GM23338 (cell line): ENCODE measurements around the gene SEC14L6. TPM values are rescaled to one million over a fixed set of nuclear protein-coding genes. Genes with fewer than 3 reads are reported as not detected.

Experiments used
- polyA plus RNA-seq: library from polyadenylated mRNA; unstranded; fragments of >200 nt; fragmentation: Nextera tagmentation; extraction: Ambion mirVana; gene quantifications from 2 replicates; pipeline ENCODE4 v1.2.1, GENCODE V29; 2016
- total RNA-seq: library from RNA; depleted of rRNA; stranded (reverse); fragments of >200 nt; shearing (Covaris generic); gene quantifications from 2 replicates; pipeline ENCODE4 v1.2.3, GENCODE V29; 2014; rRNA removed

Gene SEC14L6
- total and polyA plus RNA-seq, 2 experiments from 2014 or later = 0.84 to 2.1 TPM

Other genes starting within 250 kb of the SEC14L6 start
- 6.0 and 8.8 TPM in 2 replicates for gene TBC1D10A, start 219.8 kb downstream of the SEC14L6 start, total RNA-seq
- 3.3 and 4.2 TPM in 2 replicates for gene TBC1D10A, start 219.8 kb downstream of the SEC14L6 start, polyA plus RNA-seq
- 108 and 170 TPM in 2 replicates for gene SF3A1, start 189.8 kb downstream of the SEC14L6 start, total RNA-seq
- gene SF3A1, start 189.8 kb downstream of the SEC14L6 start, polyA plus RNA-seq = 93.4 and 107 TPM in 2 replicates
- 6.9 and 7.9 TPM in 2 replicates for gene CCDC157, start 189.7 kb downstream of the SEC14L6 start, total RNA-seq
- 3.7 and 3.8 TPM in 2 replicates for gene CCDC157, start 189.7 kb downstream of the SEC14L6 start, polyA plus RNA-seq
- 12.4 and 13.9 TPM in 2 replicates for gene RNF215, start 159.3 kb downstream of the SEC14L6 start, total RNA-seq
- gene RNF215, start 159.3 kb downstream of the SEC14L6 start, polyA plus RNA-seq = 1.8 and 3.3 TPM in 2 replicates
- 2.1 and 4.2 TPM in 2 replicates for gene SEC14L2, start 149.7 kb downstream of the SEC14L6 start, total RNA-seq
- 2.2 and 2.5 TPM in 2 replicates for gene SEC14L2, start 149.7 kb downstream of the SEC14L6 start, polyA plus RNA-seq
- gene MTFP1, start 121.0 kb downstream of the SEC14L6 start, total RNA-seq = 54.6 and 68.6 TPM in 2 replicates
- 62.5 and 64.1 TPM in 2 replicates for gene MTFP1, start 121.0 kb downstream of the SEC14L6 start, polyA plus RNA-seq
- not detected in 2 replicates for gene SEC14L3, start 74.7 kb downstream of the SEC14L6 start, total RNA-seq
- gene SEC14L3, start 74.7 kb downstream of the SEC14L6 start, polyA plus RNA-seq = not detected in 2 replicates
- gene SEC14L4, start 41.0 kb downstream of the SEC14L6 start, total RNA-seq = 2.5 and 5.2 TPM in 2 replicates
- gene SEC14L4, start 41.0 kb downstream of the SEC14L6 start, polyA plus RNA-seq = 1.7 and 1.9 TPM in 2 replicates
- 9.2 and 13.3 TPM in 2 replicates for gene GAL3ST1, start 27.9 kb upstream of the SEC14L6 start, total RNA-seq
- 7.5 and 8.2 TPM in 2 replicates for gene GAL3ST1, start 27.9 kb upstream of the SEC14L6 start, polyA plus RNA-seq
- 76.9 and 78.4 TPM in 2 replicates for gene PES1, start 45.2 kb upstream of the SEC14L6 start, total RNA-seq
- 61.3 and 64.1 TPM in 2 replicates for gene PES1, start 45.2 kb upstream of the SEC14L6 start, polyA plus RNA-seq
- 31.3 and 38.1 TPM in 2 replicates for gene TCN2, start 60.4 kb upstream of the SEC14L6 start, total RNA-seq
- gene TCN2, start 60.4 kb upstream of the SEC14L6 start, polyA plus RNA-seq = 12.4 and 12.9 TPM in 2 replicates
- gene SLC35E4, start 89.0 kb upstream of the SEC14L6 start, total RNA-seq = 10.4 and 11.3 TPM in 2 replicates
- 2.6 and 4.3 TPM in 2 replicates for gene SLC35E4, start 89.0 kb upstream of the SEC14L6 start, polyA plus RNA-seq
- gene DUSP18, start 121.1 kb upstream of the SEC14L6 start, total RNA-seq = 1.5 and 2.7 TPM in 2 replicates
- gene DUSP18, start 121.1 kb upstream of the SEC14L6 start, polyA plus RNA-seq = 1.7 and 2.2 TPM in 2 replicates
- 2.9 and 7.1 TPM in 2 replicates for gene OSBP2, start 148.1 kb upstream of the SEC14L6 start, total RNA-seq
- gene OSBP2, start 148.1 kb upstream of the SEC14L6 start, polyA plus RNA-seq = 1.7 and 2.1 TPM in 2 replicates